Astrocyte (in vitro differentiated cells and primary cell): ENCODE data around the gene IQUB.

ENCODE experiments used
- EZH2 ChIP-seq: IDR thresholded peaks from 2 replicates; pipeline ENCODE4 v1.6.1; 2012; ENCODE audit warnings: mild to moderate bottlenecking, low read length, inconsistent platforms; ENCODE audit not compliant: insufficient read depth
- TF ChIP-seq, protein P1 (sequence below): IDR thresholded peaks from 2 replicates; pipeline ENCODE4 v1.5.1; 2011; ENCODE audit warnings: low read depth, mild to moderate bottlenecking, inconsistent platforms, low read length, moderate library complexity; ENCODE audit not compliant: insufficient read depth

- TF ChIP-seq, protein P1, sequence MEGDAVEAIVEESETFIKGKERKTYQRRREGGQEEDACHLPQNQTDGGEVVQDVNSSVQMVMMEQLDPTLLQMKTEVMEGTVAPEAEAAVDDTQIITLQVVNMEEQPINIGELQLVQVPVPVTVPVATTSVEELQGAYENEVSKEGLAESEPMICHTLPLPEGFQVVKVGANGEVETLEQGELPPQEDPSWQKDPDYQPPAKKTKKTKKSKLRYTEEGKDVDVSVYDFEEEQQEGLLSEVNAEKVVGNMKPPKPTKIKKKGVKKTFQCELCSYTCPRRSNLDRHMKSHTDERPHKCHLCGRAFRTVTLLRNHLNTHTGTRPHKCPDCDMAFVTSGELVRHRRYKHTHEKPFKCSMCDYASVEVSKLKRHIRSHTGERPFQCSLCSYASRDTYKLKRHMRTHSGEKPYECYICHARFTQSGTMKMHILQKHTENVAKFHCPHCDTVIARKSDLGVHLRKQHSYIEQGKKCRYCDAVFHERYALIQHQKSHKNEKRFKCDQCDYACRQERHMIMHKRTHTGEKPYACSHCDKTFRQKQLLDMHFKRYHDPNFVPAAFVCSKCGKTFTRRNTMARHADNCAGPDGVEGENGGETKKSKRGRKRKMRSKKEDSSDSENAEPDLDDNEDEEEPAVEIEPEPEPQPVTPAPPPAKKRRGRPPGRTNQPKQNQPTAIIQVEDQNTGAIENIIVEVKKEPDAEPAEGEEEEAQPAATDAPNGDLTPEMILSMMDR, result no peak
- no peak for TF ChIP-seq EZH2
Observed at GRCh38 chr7:123425246-123425645, 109.1 kb downstream of the IQUB start.
